SK-N-MC (cell line): ENCODE data around the gene CFHR2.

Source experiments
- EZH2 ChIP-seq: fragments of 200-600 bp; sonication (generic); IDR thresholded peaks from one replicate; pipeline ENCODE4 v1.6.1; 2017; ENCODE audit warnings: antibody characterized with exemption
- FOXP2 ChIP-seq: optimal IDR thresholded peaks from 2 replicates; pipeline ENCODE3; 2011; ENCODE audit warnings: mild to moderate bottlenecking, moderate library complexity; ENCODE audit not compliant: insufficient read depth; ENCODE audit errors: extremely low read length, control extremely low read depth
- POLR2AphosphoS5 ChIP-seq: IDR thresholded peaks from 2 replicates; pipeline ENCODE4 v1.6.1; 2012; ENCODE audit warnings: mild to moderate bottlenecking, low read depth, low read length, borderline replicate concordance

GRCh38 chr1:196955926-196956325 is 12.4 kb downstream of the CFHR2 start:
- TF ChIP-seq EZH2: no peak
- TF ChIP-seq POLR2AphosphoS5: no peak
- no peak for TF ChIP-seq FOXP2
